BLaER1 treated with 17β-estradiol and CSF1 and Interleukin-3, amounts not matched to agents 10 nM and 100 nM (cell line): ENCODE data around the gene COBLL1.
"Not testable (repeated sequence)": the region's sequence is repeated elsewhere in the genome, so short reads cannot be mapped to it uniquely, and the experiment has no call there.

Source experiments
- H3K27ac ChIP-seq, 11 experiments: shearing (Covaris generic); formaldehyde crosslinking; 2 replicates each; pipeline ENCODE4 v1.8.1; 2022
- H3K27me3 ChIP-seq, 11 experiments: shearing (Covaris generic); formaldehyde crosslinking; 2 replicates each; pipeline ENCODE4 v1.8.1; 2022
- H3K36me3 ChIP-seq, 11 experiments: shearing (Covaris generic); formaldehyde crosslinking; 2 replicates each; pipeline ENCODE4 v1.8.1; 2022
- H3K4me1 ChIP-seq, 10 experiments: shearing (Covaris generic); formaldehyde crosslinking; 2 replicates each; pipeline ENCODE4 v1.8.1; 2022
- H3K4me2 ChIP-seq, 11 experiments: shearing (Covaris generic); formaldehyde crosslinking; 2 replicates each; pipeline ENCODE4 v1.8.1; 2022
- H3K4me3 ChIP-seq, 10 experiments: shearing (Covaris generic); formaldehyde crosslinking; 2 replicates each; pipeline ENCODE4 v1.8.1; 2022
- H3K9ac ChIP-seq, 11 experiments: shearing (Covaris generic); formaldehyde crosslinking; 2 replicates each; pipeline ENCODE4 v1.8.1; 2022
- H3K9me3 ChIP-seq, 11 experiments: shearing (Covaris generic); formaldehyde crosslinking; replicated peaks in 1 of 11; 2 replicates each; pipeline ENCODE4 v1.8.1; 2022
- H4K20me1 ChIP-seq, 11 experiments: shearing (Covaris generic); formaldehyde crosslinking; 2 replicates each; pipeline ENCODE4 v1.8.1; 2022
- Cebpa-rat ChIP-seq, 11 experiments: shearing (Covaris generic); IDR thresholded peaks; 2 replicates each; pipeline ENCODE4 v1.8.1; 2022

Gene COBLL1

DNA sequence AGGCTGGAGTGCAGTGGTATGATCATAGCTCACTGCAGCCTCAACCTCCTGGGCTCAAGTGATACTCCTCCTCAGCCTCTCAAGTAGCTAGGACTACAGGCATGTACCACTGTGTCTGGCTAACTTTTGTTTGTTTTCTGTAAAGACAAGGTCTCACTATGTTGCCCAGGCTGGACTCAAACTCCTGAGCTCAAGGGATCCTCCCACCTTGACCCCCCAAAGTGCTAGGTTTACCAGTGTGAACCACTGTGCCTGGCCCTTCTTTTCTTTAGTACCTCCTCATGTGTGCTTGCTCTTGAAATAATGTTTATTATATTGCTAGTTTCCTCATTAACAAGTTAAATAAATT, 19.0 kb upstream of the COBLL1 start:
- Histone ChIP-seq H3K4me3 (no peak overlapping the region), H4K20me1 (no peaks in the 10 kb centered on the region), H3K36me3 (no peaks in the 10 kb centered on the region), H3K4me1 (peaks cover 0 to 3% (median 0%) of the 10 kb centered on the region in 10 experiments; a peak in 1 of 20 replicates), H3K27ac (no peak overlapping the region), H3K4me2 (no peak overlapping the region), H3K9me3 (no peaks in the 10 kb centered on the region), H3K9ac (no peak overlapping the region), H3K27me3 (no peaks in the 10 kb centered on the region)
- TF ChIP-seq Cebpa-rat (IDR thresholded peaks at IDR 0.05), result no peak

DNA sequence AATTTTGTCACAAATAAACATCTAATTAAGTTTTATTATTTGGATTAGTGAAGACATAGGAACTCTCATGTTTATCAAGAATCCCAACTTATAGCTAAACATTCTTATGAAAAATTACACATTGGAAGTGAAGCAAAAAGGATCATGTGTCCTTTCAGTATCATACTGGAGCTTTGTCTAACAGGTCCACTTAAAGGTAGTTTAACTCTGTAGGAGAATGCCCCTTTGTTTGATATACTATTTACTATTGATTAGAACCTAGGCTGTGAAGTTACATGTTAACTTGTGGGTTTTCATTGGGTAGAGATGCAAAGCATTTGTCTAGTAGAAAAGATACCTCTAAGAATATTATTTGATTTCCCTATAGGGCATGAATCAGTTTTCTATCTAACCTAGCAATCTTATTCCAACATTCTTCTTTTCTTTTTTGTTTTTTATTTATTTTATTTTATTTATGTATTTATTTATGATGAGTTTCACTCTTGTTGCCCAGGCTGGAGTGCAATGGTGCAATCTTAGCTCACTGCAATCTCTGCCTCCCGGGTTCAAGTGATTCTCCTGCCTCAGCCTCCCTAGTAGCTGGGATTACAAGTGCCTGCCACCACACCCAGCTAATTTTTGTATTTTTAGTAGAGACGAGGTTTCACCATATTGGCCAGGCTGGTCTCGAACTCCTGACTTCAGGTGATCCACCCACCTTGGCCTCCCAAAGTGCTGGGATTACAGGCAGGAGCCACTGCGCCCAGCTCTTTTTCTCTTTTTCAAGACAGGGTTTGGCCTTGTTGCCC, 18.5 kb upstream of the COBLL1 start:
- H3K36me3 ChIP-seq, H3K4me1 ChIP-seq, H4K20me1 ChIP-seq, H3K9me3 ChIP-seq, H3K4me3 ChIP-seq, H3K9ac ChIP-seq, H3K27me3 ChIP-seq, H3K4me2 ChIP-seq, H3K27ac ChIP-seq: not testable (repeated sequence)

DNA sequence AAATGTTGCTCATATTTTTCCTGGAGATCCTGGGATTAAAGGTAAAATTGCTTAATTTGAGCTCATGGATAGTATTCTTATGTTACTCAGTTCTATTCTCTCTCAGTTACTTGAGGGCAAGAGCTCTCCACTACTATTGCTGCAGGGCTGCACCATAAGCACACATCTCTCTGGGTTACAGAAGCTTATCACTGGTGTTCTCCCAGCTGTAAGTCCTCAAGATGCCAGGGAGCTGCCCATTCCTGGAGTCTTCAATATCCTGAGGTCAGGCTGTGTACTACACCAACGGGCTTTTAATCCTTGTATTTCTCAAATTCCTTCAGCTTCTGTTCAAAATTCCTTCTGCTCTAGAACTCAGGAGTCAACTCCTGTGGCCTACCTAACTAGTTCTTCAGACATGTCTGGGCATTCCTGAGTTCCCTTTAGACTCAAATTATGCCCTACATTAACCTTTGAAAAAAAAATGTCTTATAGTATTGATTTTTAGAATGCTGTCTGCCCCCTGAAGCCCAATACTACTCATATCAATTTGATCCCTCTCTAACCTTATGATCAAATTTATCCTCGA, 17.7 kb upstream of the COBLL1 start:
- Histone ChIP-seq H3K27ac (no peak overlapping the region), H3K36me3 (no peaks in the 10 kb centered on the region), H3K4me2 (no peak overlapping the region), H4K20me1 (no peaks in the 10 kb centered on the region), H3K4me3 (no peak overlapping the region), H3K4me1 (no peaks in the 10 kb centered on the region), H3K9me3 (no peaks in the 10 kb centered on the region), H3K9ac (no peak overlapping the region), H3K27me3 (no peaks in the 10 kb centered on the region)
- TF ChIP-seq Cebpa-rat (IDR thresholded peaks at IDR 0.05), result no peak

DNA sequence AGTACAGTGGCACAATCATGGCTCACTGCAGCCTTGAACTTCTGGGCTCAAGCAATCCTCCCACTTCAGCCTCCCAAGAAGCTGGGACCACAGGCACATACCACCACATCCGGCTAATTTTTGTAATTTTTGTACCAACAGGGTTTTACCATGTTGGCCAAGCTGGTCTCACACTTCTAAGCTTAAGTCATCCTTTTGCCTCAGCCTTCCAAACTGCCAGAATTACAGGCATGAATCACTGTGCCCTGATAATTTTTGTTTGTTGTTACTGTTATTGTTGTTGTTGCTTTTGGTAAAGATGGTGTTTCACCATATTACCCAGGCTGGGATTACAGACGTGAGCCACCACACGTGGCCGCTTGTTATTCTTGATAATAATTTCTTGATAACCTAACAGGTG, 10.5 kb upstream of the COBLL1 start:
- no peaks in the 10 kb centered on the region for H3K9me3 ChIP-seq
- H3K36me3 ChIP-seq, result no peaks in the 10 kb centered on the region
- H3K27me3 ChIP-seq, result no peaks in the 10 kb centered on the region
- no peak overlapping the region for H3K4me2 ChIP-seq
- H4K20me1 ChIP-seq, result no peaks in the 10 kb centered on the region
- TF ChIP-seq Cebpa-rat (IDR thresholded peaks at IDR 0.05), result no peak
- H3K27ac ChIP-seq, result peak overlapping the region in 2 of 11 experiments; percentile 58 to 65; a peak in 4 of 22 replicates
- H3K4me3 ChIP-seq, result no peak overlapping the region
- peaks cover 0 to 28% (median 16%) of the 10 kb centered on the region in 10 experiments; a peak in 15 of 20 replicates for H3K4me1 ChIP-seq
- no peak overlapping the region for H3K9ac ChIP-seq

DNA sequence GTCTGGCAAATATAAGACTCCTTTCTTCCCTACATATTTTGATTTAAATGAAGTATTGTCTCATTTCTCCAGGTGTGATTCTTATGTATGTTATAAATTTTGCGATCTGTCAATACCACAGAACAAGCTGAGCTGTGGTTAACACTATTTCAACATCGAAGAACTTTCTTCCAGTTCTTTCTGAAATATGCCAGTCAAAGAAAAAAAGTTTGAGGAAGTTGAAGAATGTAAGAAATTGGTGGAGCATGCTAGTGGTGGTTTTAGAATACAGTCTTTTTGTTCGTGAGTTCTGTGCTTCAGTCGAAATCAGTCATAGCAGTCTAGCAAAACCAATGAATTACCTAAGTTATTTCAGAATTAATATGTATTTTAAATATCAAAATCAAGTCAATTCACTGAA, 8.6 kb upstream of the COBLL1 start:
- peak in 2 of 11 experiments; percentile 53 to 69; a peak in 2 of 22 replicates for TF ChIP-seq Cebpa-rat (IDR thresholded peaks at IDR 0.05)
- H3K4me2 ChIP-seq, result peak overlapping the region in 7 of 11 experiments; percentile 5 to 65 (median 42); a peak in 9 of 22 replicates

DNA sequence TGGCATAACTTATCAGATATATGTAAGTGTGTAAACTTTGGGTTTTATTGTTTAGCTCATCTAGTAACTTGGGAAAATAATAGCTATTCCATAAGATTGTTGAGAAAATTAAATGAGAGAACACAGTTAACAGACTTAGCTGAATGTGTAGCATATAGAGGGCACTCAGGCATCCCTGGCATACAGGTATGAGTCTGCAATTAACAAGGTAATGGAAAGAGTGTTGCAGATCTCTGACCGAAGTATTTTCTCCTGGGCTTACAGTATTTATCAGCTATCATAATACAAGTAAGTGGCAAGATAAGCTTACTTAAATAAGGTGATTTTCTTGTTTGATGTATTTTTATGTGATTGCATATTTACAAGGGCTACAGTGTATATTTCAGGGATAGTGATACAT, 7.9 kb upstream of the COBLL1 start:
- H3K9me3 ChIP-seq, result no peaks in the 10 kb centered on the region
- no peaks in the 10 kb centered on the region for H4K20me1 ChIP-seq
- H3K27ac ChIP-seq, result peak overlapping the region in 6 of 11 experiments; percentile 46 to 59 (median 56); a peak in 12 of 22 replicates
- peak overlapping the region in 6 of 11 experiments; percentile 14 to 65 (median 45); a peak in 9 of 22 replicates for H3K4me2 ChIP-seq
- no peak for TF ChIP-seq Cebpa-rat (IDR thresholded peaks at IDR 0.05)
- H3K9ac ChIP-seq, result no peak overlapping the region
- H3K36me3 ChIP-seq, result no peaks in the 10 kb centered on the region
- no peaks in the 10 kb centered on the region for H3K27me3 ChIP-seq
- H3K4me3 ChIP-seq, result no peak overlapping the region
- H3K4me1 ChIP-seq, result peaks cover 0 to 28% (median 16%) of the 10 kb centered on the region in 10 experiments; a peak in 15 of 20 replicates

More for the DNA sequence above, 8.6 kb upstream of the COBLL1 start:
- H3K27me3 ChIP-seq, result no peaks in the 10 kb centered on the region
- H3K4me1 ChIP-seq, result peaks cover 0 to 28% (median 16%) of the 10 kb centered on the region in 10 experiments; a peak in 15 of 20 replicates
- H3K27ac ChIP-seq, result peak overlapping the region in 7 of 11 experiments; percentile 16 to 65 (median 58); a peak in 13 of 22 replicates
- H4K20me1 ChIP-seq, result no peaks in the 10 kb centered on the region
- 0 out of 22 replicates have a peak overlapping the region, but pooled peaks of 1 of the 11 experiments have one; percentile 34 for H3K9ac ChIP-seq
- H3K9me3 ChIP-seq, result no peaks in the 10 kb centered on the region
- H3K4me3 ChIP-seq, result no peak overlapping the region; a peak in 1 of 20 replicates
- no peaks in the 10 kb centered on the region for H3K36me3 ChIP-seq

DNA sequence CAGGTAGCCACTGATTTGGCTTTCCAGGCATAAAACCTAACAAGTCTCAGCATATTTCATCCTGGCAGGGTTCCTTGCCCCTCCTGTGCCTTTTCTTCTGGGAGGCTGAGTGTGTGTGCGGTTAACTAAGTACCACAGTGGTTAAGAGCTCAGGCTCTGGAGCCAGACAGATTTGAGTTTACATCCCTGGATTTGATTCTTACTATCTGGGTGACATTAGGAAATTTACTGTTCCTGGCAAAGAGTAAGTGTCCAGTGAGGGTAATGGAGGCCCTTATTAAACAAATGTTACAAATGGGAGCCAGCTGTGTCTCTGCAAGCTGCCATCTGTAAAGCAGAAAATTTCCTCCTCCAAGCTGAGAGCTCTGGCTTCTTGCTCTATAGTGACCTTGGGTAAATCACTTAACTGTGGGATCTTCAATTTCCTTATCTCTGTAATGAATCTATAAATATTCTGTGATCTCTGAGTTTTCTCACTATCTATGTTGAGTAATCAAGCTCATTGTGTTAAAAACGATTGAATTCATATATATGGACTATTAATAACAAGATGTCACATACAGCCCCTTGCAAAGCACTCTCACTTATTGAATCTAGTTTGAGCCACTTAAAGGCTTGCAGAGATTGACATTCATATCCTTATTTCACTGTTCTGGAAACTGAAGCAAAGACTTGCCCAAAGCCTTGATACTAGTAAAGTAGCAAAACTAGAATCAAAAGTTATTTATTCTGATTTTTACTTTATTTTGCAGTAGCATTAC, 6.5 kb upstream of the COBLL1 start:
- no peak for TF ChIP-seq Cebpa-rat (IDR thresholded peaks at IDR 0.05)
- H3K4me2 ChIP-seq, result peak overlapping the region in 1 of 11 experiments; percentile 16; a peak in 2 of 22 replicates
- H3K27ac ChIP-seq, result peak overlapping the region in 3 of 11 experiments; percentile 13 to 58 (median 48); a peak in 3 of 22 replicates
- H3K27me3 ChIP-seq, result no peaks in the 10 kb centered on the region
- H3K9me3 ChIP-seq, result no peaks in the 10 kb centered on the region
- H3K36me3 ChIP-seq, result no peaks in the 10 kb centered on the region
- no peak overlapping the region for H3K9ac ChIP-seq
- H4K20me1 ChIP-seq, result no peaks in the 10 kb centered on the region
- H3K4me1 ChIP-seq, result peaks cover 0 to 32% (median 16%) of the 10 kb centered on the region in 10 experiments; a peak in 15 of 20 replicates
- no peak overlapping the region for H3K4me3 ChIP-seq

DNA sequence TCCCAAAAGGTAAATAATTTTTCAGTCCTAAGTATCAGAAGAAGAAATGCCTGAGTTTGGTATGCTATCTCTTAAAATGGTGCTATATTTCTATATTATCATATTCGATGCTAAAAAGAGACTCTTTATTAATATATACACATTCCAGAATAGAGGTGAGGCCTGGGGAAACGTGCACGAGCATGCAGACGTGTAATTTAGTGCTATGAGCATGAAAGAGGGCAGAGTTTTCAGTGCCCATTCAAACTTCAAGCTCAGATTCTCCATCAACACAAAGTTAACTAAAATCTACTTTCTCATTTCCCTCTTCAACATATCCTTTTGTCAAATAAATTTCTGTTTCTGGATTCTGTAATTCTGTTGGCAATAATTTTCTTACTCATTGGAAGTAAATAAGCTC, 5.7 kb upstream of the COBLL1 start:
- TF ChIP-seq Cebpa-rat (IDR thresholded peaks at IDR 0.05), result no peak
- Histone ChIP-seq H3K4me2 (no peak overlapping the region), H3K27me3 (no peaks in the 10 kb centered on the region), H3K36me3 (no peaks in the 10 kb centered on the region), H3K9ac (no peak overlapping the region), H3K4me1 (peaks cover 0 to 34% (median 17%) of the 10 kb centered on the region in 10 experiments; a peak in 16 of 20 replicates), H3K4me3 (no peak overlapping the region), H3K27ac (no peak overlapping the region), H4K20me1 (no peaks in the 10 kb centered on the region), H3K9me3 (no peaks in the 10 kb centered on the region)

DNA sequence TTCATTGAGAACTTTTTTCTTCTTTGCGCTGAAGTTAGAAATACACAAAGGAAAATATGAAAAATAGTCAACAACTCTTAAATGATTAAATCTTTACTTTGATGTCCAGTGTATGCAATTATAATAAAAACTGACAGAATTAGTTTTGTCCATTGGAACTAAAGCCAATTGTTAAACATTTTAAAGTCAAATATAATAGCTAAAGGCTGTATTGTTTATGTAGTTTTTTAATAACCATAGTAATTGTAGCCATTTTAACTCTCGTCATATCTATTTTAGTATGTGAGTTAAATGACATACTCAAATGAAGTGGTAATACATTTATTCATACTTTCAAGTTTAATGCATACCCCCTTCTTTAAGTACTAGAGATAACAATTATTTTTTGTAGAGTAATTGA, 4.7 kb upstream of the COBLL1 start:
- TF ChIP-seq Cebpa-rat (IDR thresholded peaks at IDR 0.05), result no peak
- Histone ChIP-seq H3K9ac (no peak overlapping the region), H3K4me1 (peaks cover 0 to 30% (median 16%) of the 10 kb centered on the region in 10 experiments; a peak in 16 of 20 replicates), H3K4me2 (no peak overlapping the region), H4K20me1 (no peaks in the 10 kb centered on the region), H3K27me3 (peaks cover 0 to 3% (median under 1%) of the 10 kb centered on the region in 11 experiments; a peak in 11 of 22 replicates), H3K36me3 (no peaks in the 10 kb centered on the region), H3K4me3 (no peak overlapping the region), H3K9me3 (no peaks in the 10 kb centered on the region), H3K27ac (no peak overlapping the region)
